Astrocyte of the cerebellum (primary cell): ENCODE results near the gene IPO9.

ENCODE experiments used
- DNase-seq: peaks from one replicate; pipeline ENCODE4 v3.0.0-alpha.2; 2011; ENCODE audit warnings: low read depth
- H3K4me3 ChIP-seq: 2 replicates; pipeline ENCODE4 v1.5.1; 2011; ENCODE audit warnings: mild to moderate bottlenecking, low read depth, low read length, moderate library complexity
- CTCF ChIP-seq: IDR thresholded peaks from 2 replicates; pipeline ENCODE4 v1.5.1; 2012; ENCODE audit warnings: low read length, low read depth, moderate library complexity, mild to moderate bottlenecking; ENCODE audit errors: missing control alignments
- in situ Hi-C: cut with HindIII; loops from 2 replicates; pipeline ENCODE4 v1.10.0; 2017; ENCODE audit warnings: low sequenced_read_pairs

Gene IPO9

GRCh38 chr1:201806801-201807200, 22.2 kb upstream of the IPO9 start:
- in situ Hi-C loops = no loop called here
- H3K4me3 ChIP-seq = no peak overlapping the region
- no peak for DNase-seq
- TF ChIP-seq CTCF = no peak

- H3K4me3 ChIP-seq = no peak overlapping the region
- no peak for TF ChIP-seq CTCF
- in situ Hi-C loops = no loop called here
- DNase-seq = no peak
These were observed 20.9 kb upstream of the IPO9 start for GRCh38 chr1:201807958-201808632.

- in situ Hi-C loops = no loop called here
- no peak overlapping the region for H3K4me3 ChIP-seq
- no peak for DNase-seq
- TF ChIP-seq CTCF = no peak
These were observed 20.3 kb upstream of the IPO9 start for GRCh38 chr1:201808633-201808990.

- no peak overlapping the region for H3K4me3 ChIP-seq
- TF ChIP-seq CTCF = no peak
- in situ Hi-C loops = no loop called here
- DNase-seq = no peak
These were observed 19.1 kb upstream of the IPO9 start for GRCh38 chr1:201809876-201810275.

- DNase-seq = no peak
- in situ Hi-C loops = no loop called here
- H3K4me3 ChIP-seq = no peak overlapping the region
- TF ChIP-seq CTCF = no peak
These were observed 18.3 kb upstream of the IPO9 start for GRCh38 chr1:201810466-201811216.

GRCh38 chr1:201813226-201813625, 15.7 kb upstream of the IPO9 start:
- TF ChIP-seq CTCF = no peak
- DNase-seq = no peak
- in situ Hi-C loops = no loop called here
- no peak overlapping the region for H3K4me3 ChIP-seq
